ENCODE data around the gene RSU1.
A peak's percentile ranks its signal among the peaks of the same experiment; 100 is the strongest.

Gene RSU1

GRCh38 chr10:16565604-16566003 lies 251.6 kb downstream of the RSU1 start:
- no peak overlapping the region for H3K4me3 ChIP-seq (ENCODE audit: control insufficient read depth, low read depth, low read length)
- TF ChIP-seq, protein P1, sequence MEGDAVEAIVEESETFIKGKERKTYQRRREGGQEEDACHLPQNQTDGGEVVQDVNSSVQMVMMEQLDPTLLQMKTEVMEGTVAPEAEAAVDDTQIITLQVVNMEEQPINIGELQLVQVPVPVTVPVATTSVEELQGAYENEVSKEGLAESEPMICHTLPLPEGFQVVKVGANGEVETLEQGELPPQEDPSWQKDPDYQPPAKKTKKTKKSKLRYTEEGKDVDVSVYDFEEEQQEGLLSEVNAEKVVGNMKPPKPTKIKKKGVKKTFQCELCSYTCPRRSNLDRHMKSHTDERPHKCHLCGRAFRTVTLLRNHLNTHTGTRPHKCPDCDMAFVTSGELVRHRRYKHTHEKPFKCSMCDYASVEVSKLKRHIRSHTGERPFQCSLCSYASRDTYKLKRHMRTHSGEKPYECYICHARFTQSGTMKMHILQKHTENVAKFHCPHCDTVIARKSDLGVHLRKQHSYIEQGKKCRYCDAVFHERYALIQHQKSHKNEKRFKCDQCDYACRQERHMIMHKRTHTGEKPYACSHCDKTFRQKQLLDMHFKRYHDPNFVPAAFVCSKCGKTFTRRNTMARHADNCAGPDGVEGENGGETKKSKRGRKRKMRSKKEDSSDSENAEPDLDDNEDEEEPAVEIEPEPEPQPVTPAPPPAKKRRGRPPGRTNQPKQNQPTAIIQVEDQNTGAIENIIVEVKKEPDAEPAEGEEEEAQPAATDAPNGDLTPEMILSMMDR (conservative IDR thresholded peaks at IDR 0.05; ENCODE audit: control insufficient read depth, insufficient read depth, low read depth, low read length): no peak
- DNase-seq (ENCODE audit: low read depth): peak; percentile 5

DNA sequence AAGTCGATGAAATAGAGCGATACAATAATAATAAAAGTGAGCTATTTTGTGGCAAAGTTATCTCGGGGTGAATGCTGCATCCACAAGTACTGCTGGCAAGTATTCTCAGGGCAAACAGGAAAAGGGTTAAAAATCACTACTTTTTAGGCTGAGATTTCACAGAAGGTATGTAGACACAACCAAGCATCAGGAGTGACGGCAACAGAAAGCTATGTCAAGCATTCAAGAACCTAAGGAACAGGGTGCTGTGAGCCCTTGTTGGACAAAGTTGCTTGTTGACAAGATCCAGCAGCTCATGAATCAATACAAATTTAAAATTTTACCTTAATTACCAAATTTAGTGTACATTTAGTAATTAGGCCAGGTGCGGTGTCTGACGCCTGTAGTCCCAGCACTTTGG lies 254.3 kb downstream of the RSU1 start:
- no peak overlapping the region for H3K4me3 ChIP-seq (ENCODE audit: control insufficient read depth, low read depth, low read length)
- no peak for DNase-seq (ENCODE audit: low read depth)
- TF ChIP-seq, protein P1 (conservative IDR thresholded peaks at IDR 0.05; ENCODE audit: control insufficient read depth, insufficient read depth, low read depth, low read length): no peak

DNA sequence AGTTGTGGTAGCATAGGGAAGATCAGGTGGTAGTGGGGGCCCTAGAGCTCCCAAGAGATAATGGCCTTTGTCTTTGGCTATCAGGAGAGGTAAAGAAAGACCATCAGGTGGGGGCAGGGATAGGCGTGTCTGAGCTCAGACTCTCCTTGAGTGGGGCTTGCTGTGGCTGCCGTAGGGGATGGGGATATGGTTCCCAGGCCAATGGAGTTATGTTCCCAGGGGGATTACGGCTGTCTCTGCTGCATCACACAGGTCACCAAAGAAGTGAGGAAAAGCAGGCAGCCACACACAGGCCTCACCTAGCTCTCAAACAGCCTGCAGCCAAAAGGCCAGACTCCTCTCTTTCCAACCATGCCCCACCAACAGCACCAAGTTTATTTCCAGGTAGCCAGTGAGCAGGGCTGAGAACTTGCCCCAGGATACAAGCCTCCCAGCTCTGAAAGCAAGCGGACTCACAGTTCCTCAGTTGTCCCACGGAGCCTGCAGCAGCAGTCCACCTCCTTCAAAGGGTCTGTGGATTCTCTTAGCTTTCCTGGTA lies 257.9 kb downstream of the RSU1 start:
- no peak for DNase-seq (ENCODE audit: low read depth)
- TF ChIP-seq, protein P1 (conservative IDR thresholded peaks at IDR 0.05; ENCODE audit: control insufficient read depth, insufficient read depth, low read depth, low read length): no peak
- H3K4me3 ChIP-seq (ENCODE audit: control insufficient read depth, low read depth, low read length): no peak overlapping the region

DNA sequence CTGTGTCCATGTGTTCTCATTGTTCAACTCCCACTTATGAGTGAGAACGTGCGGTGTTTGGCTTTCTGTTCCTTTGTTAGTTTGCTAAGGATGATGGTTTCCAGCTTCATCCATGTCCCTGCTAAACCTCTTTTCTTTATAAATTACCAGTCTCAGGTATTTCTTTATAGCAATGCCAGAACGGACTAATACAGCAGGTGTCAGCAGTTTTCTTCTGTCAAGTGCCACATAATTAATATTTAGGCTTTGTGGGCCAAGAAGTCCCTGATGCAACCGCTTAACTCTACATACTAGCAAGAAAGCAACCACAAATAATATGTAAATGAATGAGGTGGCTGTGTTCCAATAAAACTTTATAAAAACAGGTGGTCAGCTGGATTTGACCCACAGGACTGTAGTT lies 269.3 kb downstream of the RSU1 start:
- no peak for DNase-seq (ENCODE audit: low read depth)
- TF ChIP-seq, protein P1 (conservative IDR thresholded peaks at IDR 0.05; ENCODE audit: control insufficient read depth, insufficient read depth, low read depth, low read length): no peak
- H3K4me3 ChIP-seq (ENCODE audit: control insufficient read depth, low read depth, low read length): no peak overlapping the region

DNA sequence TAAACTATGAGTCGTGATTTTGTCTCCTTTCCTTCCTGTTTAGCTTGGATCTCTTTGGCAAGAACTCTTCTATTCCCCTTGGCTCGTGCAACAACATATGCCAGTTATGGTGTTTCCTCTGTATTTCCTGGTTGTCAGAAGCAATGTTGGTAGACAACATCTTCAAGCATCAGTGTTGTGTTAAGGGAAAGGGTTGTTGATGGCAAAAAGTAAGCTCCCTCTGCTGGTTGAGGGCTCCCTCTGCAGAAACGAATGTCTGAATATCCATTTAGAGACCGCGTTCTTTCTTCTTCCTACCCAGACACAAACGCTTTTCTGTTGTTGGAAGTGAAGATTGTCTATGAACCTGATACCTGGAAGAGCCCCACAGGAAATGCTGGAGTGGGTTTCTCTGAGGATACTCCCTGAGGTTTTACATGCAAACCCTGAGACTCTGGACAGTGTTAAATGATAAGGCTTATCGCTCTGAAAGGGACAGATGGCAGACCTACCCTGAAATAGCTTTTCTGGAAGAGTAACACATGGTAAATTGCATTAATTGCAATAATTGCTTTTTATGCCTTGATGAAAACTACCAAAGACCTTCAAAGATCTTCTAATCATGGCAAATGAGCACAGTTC lies 272.0 kb downstream of the RSU1 start:
- peak; percentile 52 for DNase-seq (ENCODE audit: low read depth)
- TF ChIP-seq, protein P1 (conservative IDR thresholded peaks at IDR 0.05; ENCODE audit: control insufficient read depth, insufficient read depth, low read depth, low read length): peak; percentile 79
- no peak overlapping the region for H3K4me3 ChIP-seq (ENCODE audit: control insufficient read depth, low read depth, low read length)

DNA sequence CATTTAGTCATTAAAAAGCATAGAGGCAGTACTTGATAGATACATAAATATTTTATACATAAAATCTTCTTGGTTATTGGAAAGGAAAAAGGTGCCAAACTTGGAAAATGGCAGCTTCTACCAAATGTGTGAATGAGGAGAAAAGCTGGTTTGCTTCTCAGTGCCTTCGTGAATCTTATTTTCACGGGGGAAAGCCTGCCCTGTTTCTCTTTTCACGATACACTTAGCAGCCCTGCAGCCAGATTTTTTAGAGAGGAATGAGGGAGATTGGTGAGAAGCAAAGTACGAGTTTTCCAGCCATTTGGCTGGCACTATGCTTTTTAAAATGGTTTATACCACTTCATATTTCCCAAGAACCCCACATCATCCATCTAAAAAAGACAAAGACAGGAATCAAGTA lies 272.6 kb downstream of the RSU1 start:
- TF ChIP-seq, protein P1 (conservative IDR thresholded peaks at IDR 0.05; ENCODE audit: control insufficient read depth, insufficient read depth, low read depth, low read length): no peak
- H3K4me3 ChIP-seq (ENCODE audit: control insufficient read depth, low read depth, low read length): no peak overlapping the region
- no peak for DNase-seq (ENCODE audit: low read depth)

Data from fibroblast of mammary gland (primary cell).